Measurements from ENCODE around the gene GRID1. TPM values are rescaled to one million over a fixed set of nuclear protein-coding genes. Genes with fewer than 3 reads are reported as not detected.

GRID1 gene
- total RNA-seq, 1 experiment from 2014 or later = not detected

- DNase-seq = no peak
- Histone ChIP-seq H3K4me2 (no peak overlapping the region), H3K27me3 (ENCODE audit: insufficient read depth, low read depth) (peaks cover 6% of the 10 kb centered on the region; the same call in 1 of the 2 replicates), H3K36me3 (ENCODE audit: low read depth) (no peaks in the 10 kb centered on the region), H3K9me2 (ENCODE audit: insufficient read depth) (no peaks in the 10 kb centered on the region), H3K4me3 (no peak overlapping the region), H3K79me2 (ENCODE audit: low read depth) (no peaks in the 10 kb centered on the region), H3F3A (ENCODE audit: insufficient read depth, low read depth) (no peaks in the 10 kb centered on the region), H3K9me3 (ENCODE audit: insufficient read depth, low read depth) (no peaks in the 10 kb centered on the region), H3K4me1 (replicated peaks; ENCODE audit: insufficient read depth) (no peaks in the 10 kb centered on the region), H2AFZ (no peak overlapping the region), H3K27ac (no peak overlapping the region), H4K20me1 (ENCODE audit: insufficient read depth) (no peaks in the 10 kb centered on the region)
- ChIA-PET POLR2A (ENCODE audit: unreplicated experiment) (no interaction called here), CTCF (no interaction called here)
- no TSS peak for BruUV-seq (replicated peaks)
- TF ChIP-seq CTCF (conservative IDR thresholded peaks at IDR 0.05) (no peak), EZH2 (IDR thresholded peaks at IDR 0.05; ENCODE audit: low read depth) (no peak)
- intact Hi-C loops (cut with micrococcal nuclease; ENCODE audit: unreplicated experiment) = no loop called here
Measured at GRCh38 chr10:86266446-86267242, 100.0 kb downstream of the GRID1 start.

GRCh38 chr10:86265895-86266259, 100.7 kb downstream of the GRID1 start:
- POLR2A ChIA-PET (ENCODE audit: unreplicated experiment) = no interaction called here
- H3K27me3 ChIP-seq (ENCODE audit: insufficient read depth, low read depth) = peaks cover 6% of the 10 kb centered on the region; the same call in 1 of the 2 replicates
- H3K4me3 ChIP-seq = no peak overlapping the region
- H3K4me1 ChIP-seq (replicated peaks; ENCODE audit: insufficient read depth) = no peaks in the 10 kb centered on the region
- no peaks in the 10 kb centered on the region for H4K20me1 ChIP-seq (ENCODE audit: insufficient read depth)
- BruUV-seq (replicated peaks) = no TSS peak
- H3K27ac ChIP-seq = no peak overlapping the region
- TF ChIP-seq CTCF (conservative IDR thresholded peaks at IDR 0.05) = no peak
- no peak for TF ChIP-seq EZH2 (IDR thresholded peaks at IDR 0.05; ENCODE audit: low read depth)
- no peaks in the 10 kb centered on the region for H3K9me2 ChIP-seq (ENCODE audit: insufficient read depth)
- H2AFZ ChIP-seq = no peak overlapping the region
- CTCF ChIA-PET = no interaction called here
- H3K79me2 ChIP-seq (ENCODE audit: low read depth) = no peaks in the 10 kb centered on the region
- intact Hi-C loops (cut with micrococcal nuclease; ENCODE audit: unreplicated experiment) = no loop called here
- no peaks in the 10 kb centered on the region for H3K36me3 ChIP-seq (ENCODE audit: low read depth)
- no peak for DNase-seq
- no peaks in the 10 kb centered on the region for H3F3A ChIP-seq (ENCODE audit: insufficient read depth, low read depth)
- no peaks in the 10 kb centered on the region for H3K9me3 ChIP-seq (ENCODE audit: insufficient read depth, low read depth)
- H3K4me2 ChIP-seq = no peak overlapping the region

- intact Hi-C loops (cut with micrococcal nuclease; ENCODE audit: unreplicated experiment) = no loop called here
- no peaks in the 10 kb centered on the region for H3K36me3 ChIP-seq (ENCODE audit: low read depth)
- H3K9me3 ChIP-seq (ENCODE audit: insufficient read depth, low read depth) = no peaks in the 10 kb centered on the region
- no peak overlapping the region for H3K27ac ChIP-seq
- POLR2A ChIA-PET (ENCODE audit: unreplicated experiment) = no interaction called here
- no peaks in the 10 kb centered on the region for H3K9me2 ChIP-seq (ENCODE audit: insufficient read depth)
- no peaks in the 10 kb centered on the region for H3K79me2 ChIP-seq (ENCODE audit: low read depth)
- no peaks in the 10 kb centered on the region for H3K4me1 ChIP-seq (replicated peaks; ENCODE audit: insufficient read depth)
- no peak overlapping the region for H3K4me3 ChIP-seq
- H3F3A ChIP-seq (ENCODE audit: insufficient read depth, low read depth) = no peaks in the 10 kb centered on the region
- CTCF ChIA-PET = no interaction called here
- DNase-seq = no peak
- H4K20me1 ChIP-seq (ENCODE audit: insufficient read depth) = no peaks in the 10 kb centered on the region
- no peak overlapping the region for H3K4me2 ChIP-seq
- no TSS peak for BruUV-seq (replicated peaks)
- TF ChIP-seq CTCF (conservative IDR thresholded peaks at IDR 0.05) (no peak), EZH2 (IDR thresholded peaks at IDR 0.05; ENCODE audit: low read depth) (no peak)
- no peak overlapping the region for H2AFZ ChIP-seq
- peaks cover 6% of the 10 kb centered on the region; the same call in 1 of the 2 replicates for H3K27me3 ChIP-seq (ENCODE audit: insufficient read depth, low read depth)
Measured at GRCh38 chr10:86265236-86265894, 101.2 kb downstream of the GRID1 start.
